HepG2 (cell line): ENCODE results near the gene RABGGTA. TPM values are rescaled to one million over a fixed set of nuclear protein-coding genes. Genes with fewer than 3 reads are reported as not detected.
A peak's percentile ranks its signal among the peaks of the same experiment; 100 is the strongest.

ENCODE experiments used
- AKAP8 ChIP-seq: sonication (generic); formaldehyde crosslinking; IDR thresholded peaks from 2 replicates; pipeline ENCODE4 v1.5.1; 2020; ENCODE audit warnings: mild to moderate bottlenecking, missing genetic modification reagents
- BORCS8-MEF2B ChIP-seq: sonication (generic); formaldehyde crosslinking; IDR thresholded peaks from 2 replicates; pipeline ENCODE4 v1.8.0; 2022; ENCODE audit warnings: mild to moderate bottlenecking, missing genetic modification reagents
- HMG20A ChIP-seq: IDR thresholded peaks from 2 replicates; pipeline ENCODE4 v1.6.1; 2016; ENCODE audit warnings: borderline replicate concordance
- HNRNPLL ChIP-seq: fragments of 200-400 bp; formaldehyde crosslinking; IDR thresholded peaks from 2 replicates; pipeline ENCODE4 v1.6.1; 2017; ENCODE audit warnings: mild to moderate bottlenecking, low read depth, low read length; ENCODE audit not compliant: poor library complexity, severe bottlenecking
- JUNB ChIP-seq: sonication (generic); formaldehyde crosslinking; IDR thresholded peaks from 2 replicates; pipeline ENCODE4 v1.8.0; 2022; ENCODE audit warnings: missing genetic modification reagents, mild to moderate bottlenecking, borderline replicate concordance
- KLF11 ChIP-seq: IDR thresholded peaks from 2 replicates; pipeline ENCODE4 v1.6.1; 2016; ENCODE audit warnings: missing compliant biosample characterization
- LRRFIP1 ChIP-seq: sonication (generic); formaldehyde crosslinking; conservative IDR thresholded peaks from 2 replicates; pipeline ENCODE4 v1.4.0; 2020; ENCODE audit warnings: missing genetic modification reagents
- PAX8 ChIP-seq: sonication (generic); formaldehyde crosslinking; IDR thresholded peaks from 2 replicates; pipeline ENCODE4 v1.8.0; 2022; ENCODE audit warnings: mild to moderate bottlenecking, missing genetic modification reagents, borderline replicate concordance
- SP2 ChIP-seq: sonication (generic); formaldehyde crosslinking; IDR thresholded peaks from 2 replicates; pipeline ENCODE4 v1.5.1; 2020; ENCODE audit warnings: mild to moderate bottlenecking, missing genetic modification reagents
- STAT5B ChIP-seq: sonication (generic); formaldehyde crosslinking; IDR thresholded peaks from 2 replicates; pipeline ENCODE4 v1.4.0; 2020; ENCODE audit warnings: missing genetic modification reagents
- TRIM22 ChIP-seq: fragments of 450-650 bp; IDR thresholded peaks from 2 replicates; pipeline ENCODE4 v1.6.1; 2017
- XBP1 ChIP-seq: sonication (generic); formaldehyde crosslinking; IDR thresholded peaks from 2 replicates; pipeline ENCODE4 v1.5.0; 2020; ENCODE audit warnings: missing genetic modification reagents
- ZFP62 ChIP-seq: sonication (generic); formaldehyde crosslinking; IDR thresholded peaks from 2 replicates; pipeline ENCODE4 v1.4.0; 2020; ENCODE audit warnings: missing genetic modification reagents
- ZNF180 ChIP-seq: sonication (generic); formaldehyde crosslinking; IDR thresholded peaks from 2 replicates; pipeline ENCODE4 v1.4.0; 2020; ENCODE audit warnings: low read depth, missing genetic modification reagents, borderline replicate concordance
- ZNF468 ChIP-seq: sonication (generic); formaldehyde crosslinking; IDR thresholded peaks from 2 replicates; pipeline ENCODE4 v1.8.0; 2022; ENCODE audit warnings: mild to moderate bottlenecking, moderate library complexity, missing genetic modification reagents
- ZNF772 ChIP-seq: sonication (generic); formaldehyde crosslinking; IDR thresholded peaks from 2 replicates; pipeline ENCODE4 v1.5.0; 2020; ENCODE audit warnings: mild to moderate bottlenecking, missing genetic modification reagents
- ZNF879 ChIP-seq: sonication (generic); formaldehyde crosslinking; IDR thresholded peaks from 2 replicates; pipeline ENCODE4 v1.8.1; 2023; ENCODE audit warnings: missing genetic modification reagents
- polyA plus RNA-seq, 8 experiments: library from polyadenylated mRNA; depleted of rRNA in 3 of 8; stranded (reverse) in 7 of 8; unstranded in 1 of 8; fragments of >200 nt; fragmentation: Illumina TruSeq in 4 of 8; extraction: Trizol in 4 of 8; gene quantifications; 2 replicates each; pipeline versions ENCODE4 v1.2.1 to v1.2.3, GENCODE V29; 2011 to 2016; ENCODE audit warnings: low read depth in 4 of 8, missing spikeins in 1 of 8, mixed read lengths in 1 of 8; ENCODE audit not compliant: insufficient read depth in 1 of 8
- total RNA-seq, 5 experiments: library from RNA; depleted of rRNA; stranded (reverse); fragments of >200 nt; fragmentation: Illumina TruSeq; extraction: Trizol; gene quantifications; 2 replicates each; pipeline ENCODE4 v1.2.3, GENCODE V29; 2016; ENCODE audit warnings: low read depth in 1 of 5
- TF ChIP-seq, protein P1 (sequence below), 2 experiments: fragments of 450-650 bp in 1 of 2; sonication (generic) in 1 of 2; formaldehyde crosslinking in 1 of 2; IDR thresholded peaks; 2 replicates each; pipeline versions ENCODE4 v1.6.1 to v1.8.0; 2016 to 2022; ENCODE audit warnings: antibody characterized with exemption in 1 of 2, mild to moderate bottlenecking in 1 of 2, missing genetic modification reagents in 1 of 2

Gene RABGGTA
- total and polyA plus RNA-seq, 2 of the 13 experiments (the other 11 are each of a cell fraction or from before 2014, with no cell fraction given): 57.9 to 90.8 TPM

GRCh38 chr14:24283796-24284460, 12.5 kb upstream of the RABGGTA start (continued):
- no peak for TF ChIP-seq STAT5B
- peak; percentile 25; the same call in 1 of the 2 replicates for TF ChIP-seq BORCS8-MEF2B (CRISPR knock-in tag)
- TF ChIP-seq, protein P1, sequence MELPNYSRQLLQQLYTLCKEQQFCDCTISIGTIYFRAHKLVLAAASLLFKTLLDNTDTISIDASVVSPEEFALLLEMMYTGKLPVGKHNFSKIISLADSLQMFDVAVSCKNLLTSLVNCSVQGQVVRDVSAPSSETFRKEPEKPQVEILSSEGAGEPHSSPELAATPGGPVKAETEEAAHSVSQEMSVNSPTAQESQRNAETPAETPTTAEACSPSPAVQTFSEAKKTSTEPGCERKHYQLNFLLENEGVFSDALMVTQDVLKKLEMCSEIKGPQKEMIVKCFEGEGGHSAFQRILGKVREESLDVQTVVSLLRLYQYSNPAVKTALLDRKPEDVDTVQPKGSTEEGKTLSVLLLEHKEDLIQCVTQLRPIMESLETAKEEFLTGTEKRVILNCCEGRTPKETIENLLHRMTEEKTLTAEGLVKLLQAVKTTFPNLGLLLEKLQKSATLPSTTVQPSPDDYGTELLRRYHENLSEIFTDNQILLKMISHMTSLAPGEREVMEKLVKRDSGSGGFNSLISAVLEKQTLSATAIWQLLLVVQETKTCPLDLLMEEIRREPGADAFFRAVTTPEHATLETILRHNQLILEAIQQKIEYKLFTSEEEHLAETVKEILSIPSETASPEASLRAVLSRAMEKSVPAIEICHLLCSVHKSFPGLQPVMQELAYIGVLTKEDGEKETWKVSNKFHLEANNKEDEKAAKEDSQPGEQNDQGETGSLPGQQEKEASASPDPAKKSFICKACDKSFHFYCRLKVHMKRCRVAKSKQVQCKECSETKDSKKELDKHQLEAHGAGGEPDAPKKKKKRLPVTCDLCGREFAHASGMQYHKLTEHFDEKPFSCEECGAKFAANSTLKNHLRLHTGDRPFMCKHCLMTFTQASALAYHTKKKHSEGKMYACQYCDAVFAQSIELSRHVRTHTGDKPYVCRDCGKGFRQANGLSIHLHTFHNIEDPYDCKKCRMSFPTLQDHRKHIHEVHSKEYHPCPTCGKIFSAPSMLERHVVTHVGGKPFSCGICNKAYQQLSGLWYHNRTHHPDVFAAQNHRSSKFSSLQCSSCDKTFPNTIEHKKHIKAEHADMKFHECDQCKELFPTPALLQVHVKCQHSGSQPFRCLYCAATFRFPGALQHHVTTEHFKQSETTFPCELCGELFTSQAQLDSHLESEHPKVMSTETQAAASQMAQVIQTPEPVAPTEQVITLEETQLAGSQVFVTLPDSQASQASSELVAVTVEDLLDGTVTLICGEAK (IDR thresholded peaks at IDR 0.05): no peak
- TF ChIP-seq, protein P1 (CRISPR knock-in tag; IDR thresholded peaks at IDR 0.05): 0 out of 2 replicates have a peak, but pooled peaks have one; percentile 0
- TF ChIP-seq HNRNPLL: no peak
- TF ChIP-seq ZNF772 (CRISPR knock-in tag): no peak
- no peak for TF ChIP-seq XBP1 (CRISPR knock-in tag)
- TF ChIP-seq SP2: no peak
- no peak for TF ChIP-seq ZNF180
- TF ChIP-seq ZNF468 (CRISPR knock-in tag): no peak
- no peak for TF ChIP-seq ZNF879 (CRISPR knock-in tag)
- no peak for TF ChIP-seq KLF11 (CRISPR knock-in tag)
- TF ChIP-seq ZFP62 (CRISPR knock-in tag): no peak
- no peak for TF ChIP-seq JUNB (CRISPR knock-in tag)
- TF ChIP-seq TRIM22: 0 out of 2 replicates have a peak, but pooled peaks have one; percentile 23
- no peak for TF ChIP-seq LRRFIP1 (CRISPR knock-in tag)
- TF ChIP-seq AKAP8 (CRISPR knock-in tag): peak; percentile 18; the same call in 1 of the 2 replicates
- TF ChIP-seq HMG20A (CRISPR knock-in tag): no peak
- no peak for TF ChIP-seq PAX8 (CRISPR knock-in tag)
